ENCODE results near the gene DNAJC1. TPM values are rescaled to one million over a fixed set of nuclear protein-coding genes. Genes with fewer than 3 reads are reported as not detected.
A peak's percentile ranks its signal among the peaks of the same experiment; 100 is the strongest.

DNAJC1 gene
- total and polyA plus RNA-seq, 2 of the 8 experiments (the other 6 are each of a cell fraction or from before 2014, with no cell fraction given): 6.8 to 14.8 TPM

GRCh38 chr10:21969326-21970287 lies 33.9 kb downstream of the DNAJC1 start:
- Histone ChIP-seq H2BK15ac (ENCODE audit: low read length) (no peak overlapping the region), H4K5ac (ENCODE audit: insufficient read length, low read depth, low read length) (no peak overlapping the region), H3K23ac (ENCODE audit: insufficient read length) (no peak overlapping the region), H3K4me2 (ENCODE audit: insufficient read depth in 1 of 2, low read depth in 2 of 2, low read length in 2 of 2) (no peak overlapping the region), H3K23me2 (ENCODE audit: low read depth, low read length) (no peaks in the 10 kb centered on the region), H3K14ac (ENCODE audit: insufficient read length) (no peak overlapping the region), H4K8ac (ENCODE audit: extremely low read depth, insufficient read depth, low read length) (no peak overlapping the region), H3K4me1 (replicated peaks in 1 of 4; ENCODE audit: control insufficient read depth in 3 of 4, insufficient read depth in 4 of 4, low read length in 3 of 4) (no peaks in the 10 kb centered on the region), H4K20me1 (replicated peaks in 1 of 2; ENCODE audit: control insufficient read depth in 1 of 2, insufficient read depth in 2 of 2, low read length in 2 of 2) (no peaks in the 10 kb centered on the region), H3K79me2 (ENCODE audit: control insufficient read depth in 1 of 2, insufficient read depth in 2 of 2, low read length in 2 of 2) (0 out of 4 replicates have a peak, but pooled peaks cover 0 to 5% of the 10 kb centered on the region in 2 experiments), H3K9me3 (ENCODE audit: insufficient read depth in 2 of 2, low read depth in 1 of 2, low read length in 1 of 2) (peaks cover 0 to 4% of the 10 kb centered on the region in 2 experiments; a peak in 1 of 4 replicates), H3K27me3 (replicated peaks in 1 of 4; ENCODE audit: control insufficient read depth in 3 of 4, extremely low read depth in 1 of 4, insufficient read depth in 3 of 4, low read length in 3 of 4) (no peaks in the 10 kb centered on the region), H2BK20ac (ENCODE audit: low read length) (no peak overlapping the region), H4K91ac (replicated peaks; ENCODE audit: insufficient read length, low read length) (no peak overlapping the region), H2BK12ac (ENCODE audit: low read depth, low read length) (no peak overlapping the region), H3K27ac (ENCODE audit: low read depth, low read length) (no peak overlapping the region), H3K4ac (replicated peaks; ENCODE audit: insufficient read length, low read depth, low read length) (no peak overlapping the region), H2AFZ (ENCODE audit: low read length) (no peak overlapping the region), H2AK5ac (ENCODE audit: low read depth, low read length) (no peak overlapping the region), H2BK120ac (replicated peaks; ENCODE audit: low read depth, low read length) (no peak overlapping the region), H3K36me3 (ENCODE audit: control insufficient read depth in 2 of 4, insufficient read depth in 4 of 4, low read length in 3 of 4) (no peaks in the 10 kb centered on the region), H3K4me3 (ENCODE audit: extremely low read depth in 1 of 4, insufficient read depth in 2 of 4, low read depth in 3 of 4, low read length in 4 of 4) (no peak overlapping the region), H3K9ac (replicated peaks in 1 of 4; ENCODE audit: extremely low read depth in 1 of 4, low read depth in 3 of 4, low read length in 3 of 4) (no peak overlapping the region), H3K56ac (replicated peaks; ENCODE audit: insufficient read length, low read depth, low read length) (no peak overlapping the region), H3K18ac (ENCODE audit: extremely low read depth, low read length) (no peak overlapping the region), H3K79me1 (ENCODE audit: low read depth, low read length) (no peaks in the 10 kb centered on the region), H2BK5ac (ENCODE audit: low read depth, low read length) (no peak overlapping the region)
- FAIRE-seq (peak; percentile 24), DNase-seq (ENCODE audit: low read depth in 1 of 2, low spot score in 2 of 2) (no peak)
- POLR2A ChIA-PET (ENCODE audit: partially characterized antibody): no interaction called here
- CTCF ChIA-PET (ENCODE audit: partially characterized antibody): no interaction called here
- WGBS, 2 experiments (ENCODE audit: extremely low coverage in 1 of 2, insufficient coverage in 1 of 2, insufficient read length in 1 of 2, insufficient replicate concordance in 2 of 2, low coverage in 1 of 2, low lambda C conversion rate in 2 of 2, missing lambda C conversion rate in 1 of 2): 90% methylated on average over 5 of the region's 5 CpGs; no CpG with 5 or more reads in 1 of the 2 experiments
- TF ChIP-seq SIX5 (IDR thresholded peaks at IDR 0.05; ENCODE audit: low read depth, low read length) (no peak), POLR2A (IDR thresholded peaks at IDR 0.05; ENCODE audit: control extremely low read depth in 1 of 2, low read depth in 2 of 2, low read length in 2 of 2) (no peak), CBX5 (IDR thresholded peaks at IDR 0.05; ENCODE audit: low read depth, low read length) (no peak), ATF3 (IDR thresholded peaks at IDR 0.05; ENCODE audit: insufficient read depth, low read depth, low read length) (no peak), FOSL1 (IDR thresholded peaks at IDR 0.05; ENCODE audit: insufficient read depth, low read depth, low read length) (no peak), TAF7 (optimal IDR thresholded peaks at IDR 0.05; ENCODE audit: borderline replicate concordance, low read depth, low read length) (no peak), KDM5A (IDR thresholded peaks at IDR 0.05; ENCODE audit: low read length) (no peak), JUND (IDR thresholded peaks at IDR 0.05; ENCODE audit: low read length) (no peak), CREB1 (IDR thresholded peaks at IDR 0.05) (no peak)
